Transverse colon (tissue), 4 donors: ENCODE measurements around the gene RAB30.

ENCODE experiments used
- CTCF ChIP-seq, 5 experiments: fragments of 200-600 bp in 3 of 5; fragments of 450-650 bp in 2 of 5; sonication (generic) in 3 of 5; IDR thresholded peaks; 1 replicate in 2 of 5; 2 replicates in 3 of 5; pipeline ENCODE4 v1.5.1; 2016 to 2017; ENCODE audit warnings: antibody characterized with exemption in 5 of 5, inconsistent platforms in 3 of 5, mild to moderate bottlenecking in 2 of 5, moderate library complexity in 1 of 5
- EP300 ChIP-seq: sonication (generic); formaldehyde crosslinking; IDR thresholded peaks from one replicate; pipeline ENCODE4 v1.6.1; 2017; ENCODE audit warnings: antibody characterized with exemption, low read depth
- POLR2A ChIP-seq: fragments of 450-650 bp; IDR thresholded peaks from one replicate; pipeline ENCODE4 v1.6.1; 2016; ENCODE audit warnings: antibody characterized with exemption, mild to moderate bottlenecking, moderate library complexity
- POLR2AphosphoS5 ChIP-seq, 3 donors: sonication (generic); formaldehyde crosslinking; IDR thresholded peaks; one replicate each; pipeline ENCODE4 v1.6.1; 2016; ENCODE audit warnings: antibody characterized with exemption in 3 of 3

- no peak for TF ChIP-seq POLR2A
- no peak for TF ChIP-seq CTCF (IDR thresholded peaks at IDR 0.05)
- no peak for TF ChIP-seq POLR2AphosphoS5 (IDR thresholded peaks at IDR 0.05)
- TF ChIP-seq EP300: no peak
Measured at GRCh38 chr11:82924522-82925224, 147.0 kb downstream of the RAB30 start.
